NCI-H1417 (cell line): ENCODE measurements around the gene CITED2.

ENCODE experiments used
- DNase-seq, 3 experiments: peaks; one replicate each; lab custom pipeline; 2025; lab: John Stamatoyannopoulos, UW

The CITED2 gene

GRCh38 chr6:139330306-139330705 lies 44.1 kb downstream of the CITED2 start:
- DNase-seq: no peak

- no peak for DNase-seq
These were observed 45.2 kb downstream of the CITED2 start for GRCh38 chr6:139329224-139329623.

GRCh38 chr6:139327038-139327437 lies 47.4 kb downstream of the CITED2 start:
- DNase-seq: no peak

- DNase-seq: peak in 2 of 3 experiments; percentile 13 to 58
These were observed 48.8 kb downstream of the CITED2 start for GRCh38 chr6:139325686-139326085.

GRCh38 chr6:139325125-139325524 lies 49.3 kb downstream of the CITED2 start:
- no peak for DNase-seq

GRCh38 chr6:139324301-139324555 lies 50.2 kb downstream of the CITED2 start:
- DNase-seq: no peak

GRCh38 chr6:139323511-139324300 lies 50.7 kb downstream of the CITED2 start:
- DNase-seq: peak in 2 of 3 experiments; percentile 4 to 40
